ENCODE data around the gene OR11L1.

The OR11L1 gene

DNA sequence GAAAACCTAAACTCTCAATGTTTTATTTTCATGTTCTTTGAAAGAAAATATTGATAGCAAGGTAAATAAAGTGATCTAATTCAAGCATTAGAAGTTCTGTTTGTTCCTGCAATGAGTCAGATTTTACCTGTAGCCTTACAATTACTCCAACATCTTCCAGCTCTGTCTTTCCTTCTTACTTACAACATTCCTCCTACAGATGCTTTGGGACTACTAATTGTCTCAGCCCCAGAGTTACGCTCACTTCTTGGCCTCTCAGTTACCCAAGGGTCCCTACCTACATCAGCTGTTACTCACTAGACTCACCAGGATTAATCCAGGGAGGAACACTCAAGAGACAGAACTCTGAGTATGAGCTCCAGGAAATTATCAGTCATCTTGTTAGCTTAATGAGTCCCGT is 44.2 kb downstream of the OR11L1 start:
- DNase-seq (ENCODE audit: low read depth): no peak
